Loucy (cell line): ENCODE data around the gene RFX3.

ENCODE experiments used
- EZH2phosphoT487 ChIP-seq: fragments of 200-600 bp; IDR thresholded peaks from 2 replicates; pipeline ENCODE4 v1.6.1; 2018; ENCODE audit warnings: antibody characterized with exemption, mild to moderate bottlenecking, moderate library complexity, borderline replicate concordance
- TF ChIP-seq, protein P1 (sequence below): fragments of 200-600 bp; sonication (generic); conservative IDR thresholded peaks from 2 replicates; pipeline ENCODE4 v1.5.1; 2014; ENCODE audit warnings: mild to moderate bottlenecking, antibody characterized with exemption, low read length

- TF ChIP-seq, protein P1, sequence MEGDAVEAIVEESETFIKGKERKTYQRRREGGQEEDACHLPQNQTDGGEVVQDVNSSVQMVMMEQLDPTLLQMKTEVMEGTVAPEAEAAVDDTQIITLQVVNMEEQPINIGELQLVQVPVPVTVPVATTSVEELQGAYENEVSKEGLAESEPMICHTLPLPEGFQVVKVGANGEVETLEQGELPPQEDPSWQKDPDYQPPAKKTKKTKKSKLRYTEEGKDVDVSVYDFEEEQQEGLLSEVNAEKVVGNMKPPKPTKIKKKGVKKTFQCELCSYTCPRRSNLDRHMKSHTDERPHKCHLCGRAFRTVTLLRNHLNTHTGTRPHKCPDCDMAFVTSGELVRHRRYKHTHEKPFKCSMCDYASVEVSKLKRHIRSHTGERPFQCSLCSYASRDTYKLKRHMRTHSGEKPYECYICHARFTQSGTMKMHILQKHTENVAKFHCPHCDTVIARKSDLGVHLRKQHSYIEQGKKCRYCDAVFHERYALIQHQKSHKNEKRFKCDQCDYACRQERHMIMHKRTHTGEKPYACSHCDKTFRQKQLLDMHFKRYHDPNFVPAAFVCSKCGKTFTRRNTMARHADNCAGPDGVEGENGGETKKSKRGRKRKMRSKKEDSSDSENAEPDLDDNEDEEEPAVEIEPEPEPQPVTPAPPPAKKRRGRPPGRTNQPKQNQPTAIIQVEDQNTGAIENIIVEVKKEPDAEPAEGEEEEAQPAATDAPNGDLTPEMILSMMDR = no peak
- TF ChIP-seq EZH2phosphoT487 = no peak
These were observed 158.6 kb downstream of the RFX3 start for GRCh38 chr9:3367185-3367584.
